GM21825 (cell line): ENCODE data around the gene KRT24.
"Not testable (repeated sequence)": the region's sequence is repeated elsewhere in the genome, so short reads cannot be mapped to it uniquely, and the experiment has no call there.

ENCODE experiments used
- ATAC-seq: cut with Tn5 transposase; IDR thresholded peaks from one replicate; pipeline ENCODE4 v1.9.1; 2021; ENCODE audit warnings: mild to moderate bottlenecking, moderate library complexity; ENCODE audit not compliant: unreplicated experiment

KRT24 gene

GRCh38 chr17:40703652-40704051 is at the start of gene KRT24:
KRT24 (minus strand) TSS chr17:40703752; CDS start chr17:40703693, 59 bp downstream.
- ATAC-seq, result no peak

GRCh38 chr17:40751065-40751464 is 47.5 kb upstream of the KRT24 start:
- ATAC-seq, result no peak

GRCh38 chr17:40750391-40750790 is 46.8 kb upstream of the KRT24 start:
- ATAC-seq, result no peak

GRCh38 chr17:40748666-40749065 is 45.1 kb upstream of the KRT24 start:
- ATAC-seq, result not testable (repeated sequence)

- ATAC-seq, result no peak
Observed at GRCh38 chr17:40738553-40738952, 35.0 kb upstream of the KRT24 start.

- ATAC-seq, result no peak
Observed at GRCh38 chr17:40735016-40735415, 31.5 kb upstream of the KRT24 start.

- no peak for ATAC-seq
Observed at GRCh38 chr17:40734018-40734417, 30.5 kb upstream of the KRT24 start.

GRCh38 chr17:40730970-40731369 is 27.4 kb upstream of the KRT24 start:
- no peak for ATAC-seq

- no peak for ATAC-seq
Observed at GRCh38 chr17:40727447-40728231, 24.1 kb upstream of the KRT24 start.

- no peak for ATAC-seq
Observed at GRCh38 chr17:40726919-40727318, 23.4 kb upstream of the KRT24 start.

- ATAC-seq, result no peak
Observed at GRCh38 chr17:40724656-40725055, 21.1 kb upstream of the KRT24 start.

GRCh38 chr17:40722241-40722640 is 18.7 kb upstream of the KRT24 start:
- ATAC-seq, result no peak

GRCh38 chr17:40720899-40721298 is 17.3 kb upstream of the KRT24 start:
- no peak for ATAC-seq

GRCh38 chr17:40718930-40719329 is 15.4 kb upstream of the KRT24 start:
- ATAC-seq, result no peak

- ATAC-seq, result no peak
Observed at GRCh38 chr17:40717776-40718175, 14.2 kb upstream of the KRT24 start.

GRCh38 chr17:40714473-40714872 is 10.9 kb upstream of the KRT24 start:
- no peak for ATAC-seq

GRCh38 chr17:40707745-40708144 is 4.2 kb upstream of the KRT24 start:
- ATAC-seq, result no peak

GRCh38 chr17:40705584-40705983 is 2.0 kb upstream of the KRT24 start:
- ATAC-seq, result no peak

- ATAC-seq, result no peak
Observed at GRCh38 chr17:40702271-40702670, 1.3 kb downstream of the KRT24 start.

- no peak for ATAC-seq
Observed at GRCh38 chr17:40699853-40700252, 3.7 kb downstream of the KRT24 start.

GRCh38 chr17:40699371-40699770 is 4.2 kb downstream of the KRT24 start:
- ATAC-seq, result no peak

GRCh38 chr17:40697297-40697696 is 6.3 kb downstream of the KRT24 start:
- ATAC-seq, result no peak

- no peak for ATAC-seq
Observed at GRCh38 chr17:40696651-40697072, 6.9 kb downstream of the KRT24 start.
